A549 (cell line): Measurements from ENCODE around the gene MINDY3. TPM values are rescaled to one million over a fixed set of nuclear protein-coding genes. Genes with fewer than 3 reads are reported as not detected.
A peak's percentile ranks its signal among the peaks of the same experiment; 100 is the strongest.

ENCODE experiments used
- ATAC-seq, 2 experiments: fragments of 200-7000 bp in 1 of 2; fragments of >200 bp in 1 of 2; cut with Nextera tagmentation in 1 of 2; cut with Tn5 transposase in 1 of 2; 3 replicates each; pipeline versions ENCODE4 v1.8.0 to v1.9.1; 2018 to 2020; ENCODE audit warnings: mild to moderate bottlenecking in 1 of 2, moderate library complexity in 1 of 2
- CTCF ChIA-PET: fragments of 300-600 bp; sonication (Branson Sonifier 250); formaldehyde crosslinking; extraction: SDS; loops from one replicate; lab custom pipeline; 2021; ENCODE audit warnings: antibody characterized with exemption, inconsistent platforms; lab: Yijun Ruan, JAX
- POLR2A ChIA-PET: fragments of 350-600 bp; formaldehyde crosslinking; extraction: SDS; loops from one replicate; lab custom pipeline; 2021; ENCODE audit warnings: antibody characterized with exemption, inconsistent platforms; lab: Yijun Ruan, JAX
- DNase-seq, 2 experiments: peaks; one replicate each; pipeline versions ENCODE4 v3.0.0 to v3.0.0-alpha.2; 2011 to 2016; ENCODE audit warnings: low read depth in 1 of 2, low spot score in 1 of 2
- FAIRE-seq: peaks from 2 replicates; lab custom pipeline; 2011; peaks lifted over from hg19 to GRCh38; lab: Jason Lieb, UNC
- H3K27ac ChIP-seq, 2 experiments: fragments of >200 bp; sonication (Bioruptor Twin); formaldehyde crosslinking; 3 replicates each; pipeline ENCODE4 v1.5.1; 2016 to 2017
- H3K4me1 ChIP-seq: fragments of >200 bp; sonication (Bioruptor Twin); formaldehyde crosslinking; 3 replicates; pipeline ENCODE4 v1.6.1; 2016
- H3K4me2 ChIP-seq: fragments of >200 bp; sonication (Bioruptor Twin); formaldehyde crosslinking; 3 replicates; pipeline ENCODE4 v1.6.1; 2016
- H3K4me3 ChIP-seq: fragments of >200 bp; sonication (Bioruptor Twin); formaldehyde crosslinking; 3 replicates; pipeline ENCODE4 v1.5.1; 2016
- H3K9me3 ChIP-seq: fragments of >200 bp; sonication (Bioruptor Twin); formaldehyde crosslinking; 3 replicates; pipeline ENCODE4 v1.6.1; 2016
- EHF ChIP-seq: fragments of 250-450 bp; sonication (Bioruptor Pico); IDR thresholded peaks from 2 replicates; pipeline ENCODE4 v1.5.0; 2020; ENCODE audit warnings: mild to moderate bottlenecking
- EHMT2 ChIP-seq: fragments of 200-600 bp; sonication (generic); IDR thresholded peaks from 2 replicates; pipeline ENCODE4 v1.6.1; 2016; ENCODE audit warnings: antibody characterized with exemption, low read depth, mild to moderate bottlenecking, moderate library complexity
- EP300 ChIP-seq, 2 experiments: fragments of >200 bp; sonication (Bioruptor Twin); formaldehyde crosslinking; IDR thresholded peaks; 2 replicates in 1 of 2; 3 replicates in 1 of 2; pipeline ENCODE4 v1.6.1; 2016 to 2017
- FOSL2 ChIP-seq, 2 experiments: fragments of 450-650 bp in 1 of 2; fragments of >200 bp in 1 of 2; sonication (Bioruptor Twin) in 1 of 2; formaldehyde crosslinking; IDR thresholded peaks; 2 replicates each; pipeline versions ENCODE4 v1.5.0 to v1.6.1; 2016 to 2020; ENCODE audit warnings: mild to moderate bottlenecking in 1 of 2, moderate library complexity in 1 of 2
- HDAC2 ChIP-seq: fragments of 200-600 bp; sonication (generic); IDR thresholded peaks from 2 replicates; pipeline ENCODE4 v1.6.1; 2016
- HEYL ChIP-seq: fragments of 250-450 bp; sonication (Bioruptor Pico); IDR thresholded peaks from 2 replicates; pipeline ENCODE4 v1.8.0; 2021; ENCODE audit warnings: mild to moderate bottlenecking, moderate library complexity
- JUNB ChIP-seq: fragments of >200 bp; sonication (Bioruptor Twin); formaldehyde crosslinking; IDR thresholded peaks from 2 replicates; pipeline ENCODE4 v1.6.1; 2016
- MAFK ChIP-seq: fragments of 450-650 bp; IDR thresholded peaks from 2 replicates; pipeline ENCODE4 v1.6.1; 2014; ENCODE audit not compliant: partially characterized antibody
- MYC ChIP-seq: IDR thresholded peaks from 2 replicates; pipeline ENCODE4 v1.6.1; 2012; ENCODE audit warnings: mild to moderate bottlenecking, inconsistent platforms, low read length, improper control_type of control experiment, borderline replicate concordance
- NPAS2 ChIP-seq: fragments of 250-450 bp; sonication (Bioruptor Pico); IDR thresholded peaks from 2 replicates; pipeline ENCODE4 v1.8.0; 2022; ENCODE audit warnings: mild to moderate bottlenecking, moderate library complexity, borderline replicate concordance
- NR3C1 ChIP-seq: fragments of >200 bp; sonication (Bioruptor Twin); formaldehyde crosslinking; IDR thresholded peaks from 3 replicates; pipeline ENCODE4 v1.6.1; 2017
- RARB ChIP-seq: fragments of 250-450 bp; sonication (Bioruptor Pico); IDR thresholded peaks from 2 replicates; pipeline ENCODE4 v1.8.0; 2021; ENCODE audit warnings: mild to moderate bottlenecking, moderate library complexity
- RNF2 ChIP-seq: fragments of 200-600 bp; sonication (generic); IDR thresholded peaks from 2 replicates; pipeline ENCODE4 v1.6.1; 2016; ENCODE audit warnings: low read depth, mild to moderate bottlenecking, antibody characterized with exemption, moderate library complexity, borderline replicate concordance
- SMC3 ChIP-seq: fragments of >200 bp; sonication (Bioruptor Twin); formaldehyde crosslinking; IDR thresholded peaks from 3 replicates; pipeline ENCODE4 v1.6.1; 2018; ENCODE audit warnings: inconsistent platforms
- TFCP2L1 ChIP-seq: fragments of 250-450 bp; sonication (Bioruptor Pico); IDR thresholded peaks from 2 replicates; pipeline ENCODE4 v1.5.0; 2021; ENCODE audit warnings: mild to moderate bottlenecking
- ZNF302 ChIP-seq: fragments of 250-450 bp; sonication (Bioruptor Pico); IDR thresholded peaks from 2 replicates; pipeline ENCODE4 v1.9.0; 2021; ENCODE audit warnings: inconsistent platforms, mild to moderate bottlenecking, moderate library complexity
- ZSCAN20 ChIP-seq: fragments of 250-450 bp; sonication (Bioruptor Pico); IDR thresholded peaks from 2 replicates; pipeline ENCODE4 v1.8.0; 2022; ENCODE audit warnings: mild to moderate bottlenecking, moderate library complexity
- WGBS: methylation state at CpG from one replicate; pipeline ENCODE4 v1.1.6; 2017; ENCODE audit errors: missing lambda C conversion rate; 5-methylcytosine and 5-hydroxymethylcytosine counted together
- polyA plus RNA-seq, 4 experiments: library from polyadenylated mRNA; depleted of rRNA in 3 of 4; stranded (reverse); fragments of >200 nt; fragmentation: RNase III in 1 of 4; extraction: RNeasy Plus Mini Kit Qiagen cat#74134 plus additional on column Dnase treatment in 1 of 4; gene quantifications; 2 replicates in 3 of 4; 3 replicates in 1 of 4; pipeline ENCODE4 v1.2.3, GENCODE V29; 2011 to 2017
- TF ChIP-seq, protein P1 (sequence below): fragments of >200 bp; sonication (Bioruptor Twin); formaldehyde crosslinking; IDR thresholded peaks from 3 replicates; pipeline ENCODE4 v1.6.1; 2016
- TF ChIP-seq, protein P2 (sequence below): IDR thresholded peaks from 2 replicates; pipeline ENCODE4 v1.6.1; 2012

Gene MINDY3
- polyA plus RNA-seq, 2 of the 4 experiments (the other 2 are of a cell fraction): 14.4 to 25.3 TPM

DNA sequence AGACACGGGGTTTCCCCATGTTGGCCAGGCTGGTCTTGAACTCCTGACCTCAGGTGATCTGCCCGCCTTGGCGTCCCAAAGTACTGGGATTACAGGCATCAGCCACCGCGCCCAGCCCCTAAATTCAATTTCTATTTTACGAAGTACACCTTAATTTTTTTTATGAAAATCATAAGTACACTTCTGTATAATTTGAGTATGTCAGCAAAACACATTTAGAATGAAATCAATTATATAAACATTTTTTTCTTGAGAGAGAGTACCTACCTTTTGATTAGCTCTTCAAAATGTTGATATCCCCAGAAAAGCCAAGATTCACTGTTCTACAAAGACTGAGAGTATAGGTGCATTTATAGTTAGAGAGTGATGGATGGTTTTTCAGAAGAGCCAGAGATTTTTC, 120.0 kb downstream of the MINDY3 start:
- FAIRE-seq (no peak), ATAC-seq (no peak), DNase-seq (no peak)
- TF ChIP-seq MAFK (peak; percentile 57), ZNF302 (CRISPR knock-in tag) (no peak)
- Histone ChIP-seq H3K4me2 (no peak overlapping the region), H3K4me1 (no peaks in the 10 kb centered on the region), H3K4me3 (no peak overlapping the region), H3K9me3 (no peaks in the 10 kb centered on the region), H3K27ac (no peak overlapping the region)
- CTCF ChIA-PET: no interaction called here
- POLR2A ChIA-PET: no interaction called here
- WGBS: 54% methylated on average over 6 of the region's 6 CpGs

DNA sequence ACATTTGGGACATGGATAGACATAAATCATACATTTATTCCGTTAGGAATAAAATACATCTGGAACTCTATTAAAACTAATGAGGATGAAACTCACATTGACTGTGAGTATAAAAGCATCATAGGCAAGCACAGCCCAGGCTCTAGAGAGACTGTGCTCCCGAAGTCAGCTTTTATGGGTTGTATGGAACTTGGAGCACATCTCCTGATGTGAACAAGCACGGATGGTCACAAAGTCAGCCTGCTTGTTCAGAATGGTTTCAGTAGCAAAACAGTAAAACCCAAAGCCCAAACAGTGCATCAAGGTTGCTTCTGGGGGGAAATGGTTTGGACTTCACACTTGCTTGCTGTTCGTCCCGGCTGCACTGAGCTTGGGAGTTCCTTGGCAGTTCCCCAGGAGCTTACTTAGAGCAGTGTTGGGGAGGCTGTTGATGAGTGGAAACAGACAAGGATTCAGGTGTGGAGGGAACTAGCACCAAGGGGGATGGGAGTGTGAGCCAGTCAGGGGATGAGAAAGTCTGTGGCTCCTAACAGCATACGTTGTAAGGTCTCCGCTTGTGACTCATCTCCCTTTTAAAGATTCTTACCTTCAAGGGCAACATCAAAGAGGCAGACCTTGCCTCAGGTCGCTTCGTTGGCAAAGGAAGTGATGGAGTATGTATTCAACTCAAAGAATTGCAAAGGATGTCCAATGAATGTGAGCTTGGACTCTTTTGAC, 120.9 kb downstream of the MINDY3 start:
- CTCF ChIA-PET: interaction anchor here (1.5 kb wide), 1 partner anchor 11 kb away, joined by 4 read pairs; no protein-coding TSS in a partner anchor
- no peak for ATAC-seq
- FAIRE-seq: no peak
- Histone ChIP-seq H3K27ac (no peak overlapping the region), H3K4me3 (no peak overlapping the region), H3K4me1 (no peaks in the 10 kb centered on the region), H3K4me2 (no peak overlapping the region), H3K9me3 (no peaks in the 10 kb centered on the region)
- no peak for DNase-seq
- POLR2A ChIA-PET: no interaction called here
- TF ChIP-seq EHF (CRISPR knock-in tag) (no peak), NR3C1 (no peak), RARB (CRISPR knock-in tag) (no peak), MYC (no peak), ZNF302 (CRISPR knock-in tag) (no peak), TFCP2L1 (CRISPR knock-in tag) (no peak), SMC3 (no peak), ZSCAN20 (CRISPR knock-in tag) (no peak), EHMT2 (no peak), FOSL2 (IDR thresholded peaks at IDR 0.05) (no peak), FOSL2 (CRISPR knock-in tag; IDR thresholded peaks at IDR 0.05) (no peak), EP300 (IDR thresholded peaks at IDR 0.05) (no peak), RNF2 (no peak), JUNB (no peak), HDAC2 (no peak)
- TF ChIP-seq, protein P1, sequence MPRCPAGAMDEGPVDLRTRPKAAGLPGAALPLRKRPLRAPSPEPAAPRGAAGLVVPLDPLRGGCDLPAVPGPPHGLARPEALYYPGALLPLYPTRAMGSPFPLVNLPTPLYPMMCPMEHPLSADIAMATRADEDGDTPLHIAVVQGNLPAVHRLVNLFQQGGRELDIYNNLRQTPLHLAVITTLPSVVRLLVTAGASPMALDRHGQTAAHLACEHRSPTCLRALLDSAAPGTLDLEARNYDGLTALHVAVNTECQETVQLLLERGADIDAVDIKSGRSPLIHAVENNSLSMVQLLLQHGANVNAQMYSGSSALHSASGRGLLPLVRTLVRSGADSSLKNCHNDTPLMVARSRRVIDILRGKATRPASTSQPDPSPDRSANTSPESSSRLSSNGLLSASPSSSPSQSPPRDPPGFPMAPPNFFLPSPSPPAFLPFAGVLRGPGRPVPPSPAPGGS: no peak
- 20% methylated on average over 9 of the region's 9 CpGs for WGBS

DNA sequence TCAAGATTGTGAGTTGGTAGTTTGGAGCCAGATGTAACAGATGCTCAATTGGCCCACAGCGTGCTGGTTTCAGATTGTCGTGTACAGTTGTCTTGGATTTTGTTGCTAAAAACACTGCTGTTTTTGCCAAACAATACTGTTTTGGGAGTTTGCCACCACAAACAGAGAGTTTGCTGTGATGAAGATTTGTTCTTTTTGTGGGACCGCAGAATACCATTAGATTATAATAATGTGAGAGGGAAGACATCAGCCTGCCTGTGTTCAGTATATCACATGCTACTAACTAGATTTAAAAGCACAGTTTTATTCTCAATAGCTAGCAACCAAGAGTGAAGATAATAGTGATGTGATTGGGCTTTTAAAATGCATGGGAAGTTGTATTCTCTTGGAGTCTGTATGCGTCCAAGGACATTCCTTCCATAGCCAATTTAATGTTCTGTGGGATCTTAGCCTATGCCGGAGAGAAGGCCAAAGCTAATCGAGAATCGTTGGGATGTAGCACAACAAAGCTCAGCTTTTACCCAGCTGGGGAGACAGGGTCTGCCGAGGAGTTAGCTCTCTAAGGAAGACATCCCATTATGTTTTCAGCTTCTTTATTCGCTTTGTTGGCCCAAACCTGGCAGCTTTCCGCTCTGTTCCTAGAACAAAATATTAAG, 121.9 kb downstream of the MINDY3 start:
- Histone ChIP-seq H3K27ac (no peak overlapping the region), H3K4me1 (no peaks in the 10 kb centered on the region), H3K9me3 (no peaks in the 10 kb centered on the region), H3K4me2 (no peak overlapping the region), H3K4me3 (no peak overlapping the region)
- DNase-seq (no peak), ATAC-seq (no peak), FAIRE-seq (no peak)
- CTCF ChIA-PET: interaction anchor here (1.5 kb wide), 1 partner anchor 10 kb away, joined by 4 read pairs; no protein-coding TSS in a partner anchor
- POLR2A ChIA-PET: no interaction called here
- no peak for TF ChIP-seq HEYL (CRISPR knock-in tag)
- TF ChIP-seq RARB (CRISPR knock-in tag): no peak
- no peak for TF ChIP-seq NPAS2
- TF ChIP-seq, protein P2, sequence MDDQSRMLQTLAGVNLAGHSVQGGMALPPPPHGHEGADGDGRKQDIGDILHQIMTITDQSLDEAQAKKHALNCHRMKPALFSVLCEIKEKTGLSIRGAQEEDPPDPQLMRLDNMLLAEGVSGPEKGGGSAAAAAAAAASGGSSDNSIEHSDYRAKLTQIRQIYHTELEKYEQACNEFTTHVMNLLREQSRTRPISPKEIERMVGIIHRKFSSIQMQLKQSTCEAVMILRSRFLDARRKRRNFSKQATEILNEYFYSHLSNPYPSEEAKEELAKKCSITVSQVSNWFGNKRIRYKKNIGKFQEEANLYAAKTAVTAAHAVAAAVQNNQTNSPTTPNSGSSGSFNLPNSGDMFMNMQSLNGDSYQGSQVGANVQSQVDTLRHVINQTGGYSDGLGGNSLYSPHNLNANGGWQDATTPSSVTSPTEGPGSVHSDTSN: no peak
- TF ChIP-seq RNF2: no peak
- WGBS: 49% methylated on average over 10 of the region's 10 CpGs
